WTC11 (cell line): ENCODE measurements around the gene SEMA4C. TPM values are rescaled to one million over a fixed set of nuclear protein-coding genes. Genes with fewer than 3 reads are reported as not detected.

Experiments used
- ATAC-seq: fragments of 200-7000 bp; cut with Tn5 transposase; 2 replicates; pipeline ENCODE4 v1.10.0; 2021; ENCODE audit warnings: mild to moderate bottlenecking, moderate library complexity
- CTCF ChIA-PET: fragments of 300-600 bp; sonication (Branson Sonifier 250); formaldehyde crosslinking; loops from one replicate; lab custom pipeline; 2021; ENCODE audit warnings: antibody characterized with exemption; lab: Charles Lee
- POLR2A ChIA-PET: fragments of 350-600 bp; sonication (Branson Sonifier 250); formaldehyde crosslinking; loops from one replicate; lab custom pipeline; 2021; ENCODE audit warnings: antibody characterized with exemption; lab: Charles Lee
- DNase-seq: peaks from one replicate; pipeline ENCODE4 v3.0.0; 2021; ENCODE audit warnings: low spot score
- H3K27ac Mint-ChIP-seq: 2 replicates; pipeline ENCODE4 v1.8.0; 2021; ENCODE audit warnings: mixed read lengths
- H3K27me3 Mint-ChIP-seq: 2 replicates; pipeline ENCODE4 v1.8.0; 2021; ENCODE audit warnings: low read depth, mild to moderate bottlenecking, moderate library complexity, mixed read lengths
- H3K36me3 Mint-ChIP-seq: 2 replicates; pipeline ENCODE4 v1.8.0; 2021; ENCODE audit warnings: mixed read lengths
- H3K4me1 Mint-ChIP-seq: 2 replicates; pipeline ENCODE4 v1.8.0; 2022; ENCODE audit warnings: mixed read lengths
- H3K4me3 Mint-ChIP-seq: 2 replicates; pipeline ENCODE4 v1.8.0; 2021; ENCODE audit warnings: mild to moderate bottlenecking, moderate library complexity, mixed read lengths
- H3K9me3 Mint-ChIP-seq: 2 replicates; pipeline ENCODE4 v1.8.0; 2021; ENCODE audit warnings: mixed read lengths
- ATF1 ChIP-seq: sonication (generic); formaldehyde crosslinking; IDR thresholded peaks from 2 replicates; pipeline ENCODE4 v1.8.1; 2023; ENCODE audit warnings: mild to moderate bottlenecking, moderate library complexity, missing genetic modification reagents
- CREB1 ChIP-seq: sonication (generic); formaldehyde crosslinking; IDR thresholded peaks from 2 replicates; pipeline ENCODE4 v1.8.0; 2023; ENCODE audit warnings: mild to moderate bottlenecking, missing genetic modification reagents
- GABPB1 ChIP-seq: sonication (generic); formaldehyde crosslinking; IDR thresholded peaks from 2 replicates; pipeline ENCODE4 v1.8.1; 2023; ENCODE audit warnings: mild to moderate bottlenecking, missing genetic modification reagents
- GTF2I ChIP-seq: fragments of 250-450 bp; sonication (Bioruptor Pico); conservative IDR thresholded peaks from 2 replicates; pipeline ENCODE4 v1.4.0; 2021; ENCODE audit warnings: mild to moderate bottlenecking
- HMGA2 ChIP-seq: fragments of 250-450 bp; sonication (Bioruptor Pico); IDR thresholded peaks from 2 replicates; pipeline ENCODE4 v1.4.0; 2021; ENCODE audit warnings: mild to moderate bottlenecking, moderate library complexity
- KAT7 ChIP-seq: sonication (generic); formaldehyde crosslinking; IDR thresholded peaks from 2 replicates; pipeline ENCODE4 v1.8.1; 2023; ENCODE audit warnings: missing genetic modification reagents, mild to moderate bottlenecking, borderline replicate concordance
- MAX ChIP-seq: sonication (generic); formaldehyde crosslinking; IDR thresholded peaks from 2 replicates; pipeline ENCODE4 v1.8.0; 2022; ENCODE audit warnings: mild to moderate bottlenecking, missing genetic modification reagents
- NFYB ChIP-seq: sonication (generic); formaldehyde crosslinking; conservative IDR thresholded peaks from 2 replicates; pipeline ENCODE4 v1.8.0; 2022; ENCODE audit warnings: low read depth, missing genetic modification reagents
- PRRX2 ChIP-seq: fragments of 250-450 bp; sonication (Bioruptor Pico); IDR thresholded peaks from 2 replicates; pipeline ENCODE4 v1.8.0; 2021; ENCODE audit warnings: mild to moderate bottlenecking
- STAT6 ChIP-seq: sonication (generic); formaldehyde crosslinking; conservative IDR thresholded peaks from 2 replicates; pipeline ENCODE4 v1.8.1; 2023; ENCODE audit warnings: mild to moderate bottlenecking, low read depth, missing genetic modification reagents, moderate library complexity
- TEAD4 ChIP-seq: sonication (generic); formaldehyde crosslinking; IDR thresholded peaks from 2 replicates; pipeline ENCODE4 v1.8.0; 2022; ENCODE audit warnings: mild to moderate bottlenecking, missing genetic modification reagents
- USF2 ChIP-seq: sonication (generic); formaldehyde crosslinking; IDR thresholded peaks from 2 replicates; pipeline ENCODE4 v1.8.1; 2023; ENCODE audit warnings: mild to moderate bottlenecking, missing genetic modification reagents, moderate library complexity
- ZNF281 ChIP-seq: sonication (generic); formaldehyde crosslinking; IDR thresholded peaks from 2 replicates; pipeline ENCODE4 v1.8.0; 2023; ENCODE audit warnings: mild to moderate bottlenecking, missing genetic modification reagents
- ZNF317 ChIP-seq: sonication (generic); formaldehyde crosslinking; IDR thresholded peaks from 2 replicates; pipeline ENCODE4 v1.8.1; 2023; ENCODE audit warnings: low read depth, mild to moderate bottlenecking, moderate library complexity, missing genetic modification reagents, borderline replicate concordance
- ZNF425 ChIP-seq: fragments of 250-450 bp; sonication (Bioruptor Pico); conservative IDR thresholded peaks from 2 replicates; pipeline ENCODE4 v1.9.0; 2021; ENCODE audit warnings: mild to moderate bottlenecking
- total RNA-seq: library from RNA; stranded (reverse); gene quantifications from 3 replicates; pipeline ENCODE4 v1.2.3, GENCODE V29; 2021

SEMA4C gene
- total RNA-seq, 1 experiment from 2014 or later, result 81.6 TPM

GRCh38 chr2:96848264-96848663, 21.6 kb downstream of the SEMA4C start (continued):
- TF ChIP-seq STAT6 (CRISPR knock-in tag) (no peak), MAX (CRISPR knock-in tag) (no peak), TEAD4 (no peak), PRRX2 (CRISPR knock-in tag) (no peak), GTF2I (no peak), ATF1 (CRISPR knock-in tag) (no peak), ZNF317 (CRISPR knock-in tag) (no peak), ZNF425 (CRISPR knock-in tag) (no peak), HMGA2 (CRISPR knock-in tag) (no peak), NFYB (CRISPR knock-in tag) (no peak), ZNF281 (CRISPR knock-in tag) (no peak), KAT7 (CRISPR knock-in tag) (no peak), CREB1 (CRISPR knock-in tag) (no peak)

GRCh38 chr2:96847586-96847985, 22.3 kb downstream of the SEMA4C start:
- H3K9me3 Mint-ChIP-seq, result no peaks in the 10 kb centered on the region
- TF ChIP-seq USF2 (CRISPR knock-in tag) (no peak), GABPB1 (CRISPR knock-in tag) (no peak), MAX (CRISPR knock-in tag) (no peak)
- peaks cover 21% of the 10 kb centered on the region for H3K36me3 Mint-ChIP-seq
- H3K4me3 Mint-ChIP-seq, result no peak overlapping the region
- 0 out of 2 replicates have a peak overlapping the region, but pooled peaks have one; percentile 48 for H3K27ac Mint-ChIP-seq
- ATAC-seq, result no peak
- ChIA-PET CTCF (interaction anchor here (0.6 to 2.7 kb wide), 3 partner anchors 10 to 104 kb away, joined by 3 to 14 read pairs (median 6); partner anchors contain the start of gene ANKRD39), POLR2A (interaction anchor here (0.9 kb wide), 1 partner anchor 9 kb away, joined by 4 read pairs; no protein-coding TSS in a partner anchor)
- H3K27me3 Mint-ChIP-seq, result no peaks in the 10 kb centered on the region
- 0 out of 2 replicates have a peak, but pooled peaks cover 3% of the 10 kb centered on the region for H3K4me1 Mint-ChIP-seq
- no peak for DNase-seq
